GM20431 (cell line): Measurements from ENCODE around the gene VCX2.
"Not testable (repeated sequence)": the region's sequence is repeated elsewhere in the genome, so short reads cannot be mapped to it uniquely, and the experiment has no call there.

Source experiments
- in situ Hi-C: fragments of 300-500 bp; cut with MseI, MboI; formaldehyde crosslinking; loops from one replicate; pipeline ENCODE4 v1.15.0; 2020; ENCODE audit warnings: low sequenced_read_pairs; ENCODE audit not compliant: unreplicated experiment

The VCX2 gene

DNA sequence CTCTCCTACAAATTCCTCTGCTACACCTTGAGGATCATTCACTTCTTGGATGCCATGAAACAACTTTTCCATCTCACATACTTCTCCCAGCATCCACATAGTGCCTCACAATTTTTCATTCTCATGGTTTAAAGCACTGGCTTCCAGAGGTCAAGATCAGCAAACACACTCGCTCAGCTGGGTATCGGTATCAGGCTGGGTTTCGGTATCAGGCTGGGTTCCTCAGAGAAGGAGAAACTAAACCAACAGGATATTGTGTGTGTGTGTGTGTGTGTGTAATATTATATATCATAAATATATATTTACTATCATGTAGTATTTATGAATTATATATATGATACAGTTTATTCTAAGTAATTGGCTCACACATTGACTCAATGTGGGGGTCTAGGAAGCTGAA lies at the start of gene VCX2:
Gene VCX2 (minus strand): TSS at position 99 of the 400 bp plus-strand sequence. CDS start 624 bp downstream, outside the sequence.
- in situ Hi-C loops, result not testable (repeated sequence)

DNA sequence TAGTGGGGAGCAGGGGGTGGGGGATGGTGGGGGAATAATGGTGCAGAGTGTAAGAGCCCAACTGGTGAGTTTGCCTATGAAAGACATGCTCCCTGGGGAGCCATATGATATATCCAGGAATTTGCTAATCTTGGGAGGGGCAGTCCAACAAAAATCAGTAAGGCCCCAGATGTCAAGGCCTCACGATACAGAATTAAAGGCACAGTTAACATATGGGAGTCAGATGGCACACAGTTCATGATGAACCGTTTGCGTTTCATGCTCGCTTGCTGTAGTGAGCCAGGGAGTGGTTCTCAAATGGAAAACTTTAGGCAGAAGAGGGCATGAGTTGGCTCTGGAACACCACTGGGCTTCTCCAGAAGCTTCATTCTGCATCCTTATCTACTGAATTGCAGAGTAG lies 33.9 kb upstream of the VCX2 start:
- in situ Hi-C loops, result no loop called here

DNA sequence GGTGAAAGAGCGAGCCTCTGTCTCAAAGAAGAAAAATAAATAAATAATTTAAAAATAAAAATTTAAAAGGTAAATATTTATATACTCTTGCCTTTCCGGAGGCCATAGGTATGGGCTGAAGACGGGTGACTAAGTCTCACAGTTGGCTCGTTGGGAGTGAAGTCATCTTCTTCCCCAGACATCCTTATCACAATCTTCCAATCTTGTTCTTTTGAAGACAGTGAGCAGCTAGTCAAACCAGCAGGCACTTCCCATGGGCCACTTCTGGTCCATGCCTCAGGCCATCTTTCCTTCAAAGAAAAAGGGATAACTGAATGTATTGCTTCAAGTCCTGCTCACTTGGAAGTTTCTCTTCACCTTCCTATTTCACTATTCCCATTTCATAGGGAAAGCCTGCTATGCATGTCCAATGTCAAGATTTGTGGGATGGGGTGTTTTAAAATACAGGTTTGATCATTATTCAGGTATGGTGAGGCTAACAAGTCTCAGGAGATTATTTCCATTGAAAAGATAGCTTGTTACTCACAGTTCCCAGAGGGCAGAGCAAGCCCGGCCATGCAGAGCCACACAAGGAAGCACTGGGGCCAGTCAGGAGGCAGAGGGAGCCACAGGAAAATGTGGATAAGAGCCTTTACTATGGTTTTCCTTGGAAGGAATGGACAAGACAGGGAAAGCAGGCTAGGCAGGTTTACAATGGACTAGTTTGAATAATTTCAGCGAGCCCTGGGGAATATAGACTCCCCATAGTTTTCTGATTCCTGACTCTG lies 33.3 kb upstream of the VCX2 start:
- in situ Hi-C loops, result no loop called here

DNA sequence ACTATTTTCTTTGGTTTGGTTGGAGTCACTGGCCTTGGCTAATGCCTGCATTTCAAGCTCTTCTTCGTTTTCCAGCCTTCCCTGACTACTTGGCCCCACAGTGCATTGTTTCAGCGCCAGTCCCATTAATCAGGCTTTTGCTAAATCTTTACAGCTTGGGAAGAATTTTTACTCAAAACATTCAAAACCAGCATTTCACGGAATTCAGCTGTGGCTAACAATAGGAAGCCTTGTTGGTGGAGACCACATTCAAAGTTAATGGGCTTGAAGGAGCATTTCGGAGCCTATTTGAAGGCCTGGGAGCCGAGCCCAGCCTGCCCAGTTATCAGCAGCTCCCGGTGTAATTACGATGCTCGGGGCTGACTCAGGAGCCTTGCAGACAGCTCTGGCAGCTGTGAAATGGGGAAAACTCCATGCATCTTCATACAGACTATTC lies 30.8 kb upstream of the VCX2 start:
- in situ Hi-C loops, result no loop called here

DNA sequence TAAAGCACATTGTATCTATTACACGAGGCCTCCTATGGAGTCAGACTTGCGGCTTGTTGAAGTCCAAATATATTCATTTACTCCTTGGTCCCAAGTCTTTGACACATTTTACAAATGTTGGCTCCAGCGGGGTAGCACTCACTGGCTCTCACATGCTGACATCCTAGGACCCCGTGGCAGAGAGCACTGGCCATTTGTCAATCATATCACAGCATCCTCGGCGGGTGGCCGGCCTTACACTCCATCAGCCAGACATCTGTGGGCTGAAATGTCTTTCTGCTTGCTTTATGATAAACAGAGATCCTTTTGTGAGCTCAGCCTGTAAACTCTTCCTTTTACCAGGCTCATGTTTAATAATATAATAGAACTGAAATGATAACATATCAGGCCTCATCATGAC lies 25.7 kb upstream of the VCX2 start:
- in situ Hi-C loops, result no loop called here

DNA sequence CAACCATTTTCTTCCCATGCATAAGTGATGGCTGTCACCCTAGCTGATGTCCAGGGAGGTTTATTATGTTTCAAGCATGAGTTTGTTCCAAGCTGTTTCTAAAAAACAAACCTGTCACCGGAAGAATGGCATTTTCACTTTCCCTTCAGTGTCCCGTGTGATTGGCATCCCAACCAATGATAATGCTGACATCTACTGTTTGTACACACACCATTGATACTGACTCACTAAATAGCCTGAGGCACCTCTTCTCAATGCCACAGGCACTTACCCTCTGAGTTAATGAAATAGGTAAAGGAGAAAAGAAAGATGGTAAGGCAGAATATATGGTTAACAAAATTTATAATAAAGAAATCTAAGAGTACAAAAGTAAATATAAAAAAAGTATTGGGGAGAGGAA lies 23.1 kb upstream of the VCX2 start:
- in situ Hi-C loops, result no loop called here

DNA sequence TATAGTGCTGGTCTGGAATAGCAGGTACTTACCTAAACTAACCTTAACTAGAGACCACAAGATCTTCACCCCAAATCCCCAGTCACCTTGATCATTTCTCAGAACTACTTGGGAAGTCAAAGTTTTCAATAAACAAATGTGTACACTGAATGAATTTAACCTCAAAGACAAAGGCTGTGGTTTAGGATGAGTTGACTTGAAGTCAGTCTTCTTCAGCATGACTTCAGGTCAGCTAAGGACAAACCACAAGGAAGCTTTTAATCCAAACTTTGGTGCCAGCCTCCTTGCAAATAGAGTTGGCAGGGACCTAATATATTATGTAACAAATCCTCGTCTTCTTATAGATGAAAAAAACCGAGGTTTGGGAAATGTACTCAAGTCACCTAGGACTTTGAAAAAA lies 21.2 kb upstream of the VCX2 start:
- in situ Hi-C loops, result no loop called here

DNA sequence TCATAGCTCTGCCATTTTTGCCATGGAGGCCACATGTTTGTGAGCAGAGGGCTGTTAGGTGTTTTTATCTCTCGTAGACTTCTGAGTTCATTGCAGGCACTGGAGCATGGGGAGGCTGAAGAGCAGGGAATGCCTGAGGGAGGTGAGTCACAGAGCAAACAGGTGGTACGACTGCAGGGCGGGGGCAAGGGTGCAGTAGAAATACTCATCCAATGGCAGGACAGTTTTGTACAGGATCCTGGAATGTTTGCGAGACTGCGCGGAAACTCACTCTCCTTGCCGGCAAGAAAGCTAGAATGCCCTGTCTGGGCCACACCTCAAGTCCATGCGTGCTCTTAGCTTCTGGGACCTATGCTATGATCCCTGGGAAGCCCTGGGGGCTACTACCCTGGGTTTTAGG lies 20.0 kb upstream of the VCX2 start:
- in situ Hi-C loops, result no loop called here

DNA sequence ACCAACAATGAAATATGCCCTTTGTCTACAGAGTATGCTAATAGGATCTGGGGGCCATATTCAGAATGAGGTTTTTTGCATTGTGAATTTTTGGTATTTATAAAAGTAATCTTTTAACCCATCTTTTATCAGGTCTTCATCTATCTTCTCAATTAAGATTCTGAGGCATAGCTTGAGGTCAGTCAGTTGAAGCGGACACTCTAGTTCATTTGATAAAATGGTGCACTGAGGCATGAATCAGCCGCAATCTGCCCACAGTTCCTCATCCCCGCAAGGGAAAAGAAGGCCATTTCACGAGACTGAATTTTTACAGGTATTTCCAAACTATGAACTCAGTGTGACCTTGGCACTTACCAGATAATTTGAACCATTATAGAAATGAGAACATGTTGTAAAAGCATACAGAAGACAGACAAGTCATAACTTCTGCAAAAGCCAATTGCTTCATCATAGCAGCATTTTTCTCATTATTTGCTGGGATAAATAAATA lies 19.3 kb upstream of the VCX2 start:
- in situ Hi-C loops, result no loop called here

DNA sequence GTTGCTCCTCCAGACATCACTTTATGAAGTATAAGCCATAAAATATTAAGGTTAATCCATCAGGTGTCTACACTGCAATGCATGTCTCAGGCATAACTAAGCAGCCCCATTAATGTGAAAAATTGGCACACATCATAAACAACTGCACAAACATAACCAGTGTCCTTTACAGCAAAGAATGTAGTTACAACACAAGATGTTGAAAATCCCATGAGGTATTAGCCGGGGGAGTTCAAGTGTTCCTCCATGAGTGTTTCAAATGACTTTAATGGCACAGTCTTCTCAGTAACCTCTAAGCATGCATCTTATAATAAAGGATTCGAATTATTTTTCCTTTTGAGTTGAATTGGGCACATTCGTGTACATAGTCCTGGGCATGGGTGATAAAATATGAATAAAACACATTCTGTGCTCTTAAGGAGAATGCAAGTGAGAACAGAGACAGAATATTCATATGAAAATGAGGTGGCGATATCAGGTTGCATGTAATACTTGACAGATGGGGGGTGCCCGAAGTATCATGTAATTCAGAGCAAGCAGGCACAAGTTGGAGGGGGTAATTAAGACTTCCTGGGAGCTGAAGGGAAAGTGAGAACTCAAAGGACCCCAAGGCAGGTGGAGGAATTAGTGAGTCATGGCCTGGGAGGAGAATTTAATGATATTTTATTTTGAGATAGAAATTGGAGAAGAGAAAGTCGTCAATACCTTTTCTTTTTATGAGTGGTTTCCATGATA lies 18.2 kb upstream of the VCX2 start:
- in situ Hi-C loops, result no loop called here

DNA sequence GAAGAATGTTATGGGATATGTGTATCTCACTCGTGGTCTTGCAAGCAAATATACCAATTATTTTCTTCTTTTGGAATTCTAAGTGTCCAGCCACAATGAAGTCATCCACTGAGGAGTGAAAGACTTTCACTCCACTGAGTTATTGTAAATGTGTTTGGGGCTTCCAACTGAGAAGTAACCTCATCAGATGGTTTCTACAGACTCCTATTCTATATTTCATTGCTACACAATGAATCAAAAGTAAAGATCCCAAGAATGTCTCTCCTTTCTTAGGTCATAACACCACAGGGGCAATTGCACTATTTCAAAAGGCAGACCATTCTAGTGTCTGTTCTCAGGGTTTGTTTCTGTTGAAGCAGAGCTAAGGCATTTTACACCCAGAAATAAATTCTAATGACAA lies 12.3 kb upstream of the VCX2 start:
- in situ Hi-C loops, result no loop called here

DNA sequence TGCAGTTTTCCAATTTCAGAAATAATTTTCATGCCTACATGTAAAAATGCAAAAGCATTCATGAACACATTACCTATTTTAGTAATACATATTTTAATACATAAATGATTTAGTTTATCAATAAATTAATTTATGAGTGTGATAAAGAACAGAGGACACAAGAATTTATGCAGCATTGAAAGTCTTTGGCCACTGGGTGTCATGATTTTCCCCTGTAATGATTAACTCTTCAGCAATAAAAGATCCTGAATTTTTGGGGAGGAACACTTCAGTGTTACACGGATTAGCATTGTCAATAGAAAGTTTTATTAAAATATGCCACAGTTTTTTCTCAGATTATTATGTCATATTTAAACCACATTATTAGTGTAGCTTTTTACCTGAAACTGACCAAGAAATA lies 8.6 kb upstream of the VCX2 start:
- in situ Hi-C loops, result no loop called here

DNA sequence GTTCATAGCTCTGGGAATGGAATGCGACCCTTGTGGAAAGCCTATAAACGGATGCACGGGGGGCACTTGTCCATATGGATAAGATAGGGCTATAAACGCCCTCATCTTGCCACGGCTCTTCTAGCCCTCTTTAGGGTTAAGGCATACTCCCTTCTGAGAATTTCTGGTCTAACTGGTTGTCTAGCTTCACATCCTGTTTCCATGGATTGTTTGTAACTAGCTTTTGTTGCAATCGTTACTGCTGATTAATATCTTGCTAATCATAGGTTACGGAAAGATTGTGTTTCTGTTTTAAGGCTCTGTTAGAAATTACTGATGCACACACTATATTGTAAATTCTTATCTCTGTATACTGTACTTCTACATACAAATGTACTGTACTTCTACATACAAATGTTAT lies 17.1 kb downstream of the VCX2 start:
- in situ Hi-C loops, result not testable (repeated sequence)

DNA sequence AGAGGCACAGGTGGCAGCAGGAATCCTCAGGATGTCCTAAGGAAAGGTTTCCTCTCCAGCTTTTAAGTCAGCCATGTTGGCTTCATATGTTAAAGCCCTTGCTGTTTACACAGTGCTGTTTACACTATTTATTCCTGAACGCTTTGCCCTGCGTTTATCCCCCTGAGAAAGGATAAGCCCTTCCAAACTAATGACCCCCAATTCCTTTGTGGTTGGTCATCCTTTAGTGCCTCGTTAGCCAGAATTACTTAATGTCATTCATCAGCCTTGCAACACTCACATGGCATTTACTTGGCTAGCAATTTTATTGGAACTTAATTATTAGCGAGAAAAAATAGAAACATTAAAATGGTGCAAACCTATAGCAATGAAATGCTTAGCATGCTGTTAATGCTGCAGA lies 23.8 kb downstream of the VCX2 start:
- in situ Hi-C loops, result no loop called here

DNA sequence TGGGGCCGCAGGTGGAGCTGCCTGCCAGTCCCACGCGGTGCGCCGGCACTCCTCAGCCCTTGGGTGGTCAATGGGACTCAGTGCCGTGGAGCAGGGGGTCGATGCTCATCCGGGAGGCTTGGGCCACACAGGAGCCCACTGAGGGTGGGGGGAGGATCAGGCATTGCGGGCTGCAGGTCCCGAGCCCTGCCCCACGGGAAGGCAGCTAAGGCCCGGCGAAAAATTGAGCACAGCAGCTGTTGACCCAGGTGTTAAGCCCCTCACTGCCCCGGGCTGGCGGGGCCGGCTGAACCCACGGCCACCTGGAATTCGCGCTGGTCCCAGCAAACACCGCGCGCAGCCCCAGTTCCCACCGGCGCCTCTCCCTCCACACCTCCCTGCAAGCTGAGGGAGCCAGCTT lies 26.1 kb downstream of the VCX2 start:
- in situ Hi-C loops, result no loop called here

DNA sequence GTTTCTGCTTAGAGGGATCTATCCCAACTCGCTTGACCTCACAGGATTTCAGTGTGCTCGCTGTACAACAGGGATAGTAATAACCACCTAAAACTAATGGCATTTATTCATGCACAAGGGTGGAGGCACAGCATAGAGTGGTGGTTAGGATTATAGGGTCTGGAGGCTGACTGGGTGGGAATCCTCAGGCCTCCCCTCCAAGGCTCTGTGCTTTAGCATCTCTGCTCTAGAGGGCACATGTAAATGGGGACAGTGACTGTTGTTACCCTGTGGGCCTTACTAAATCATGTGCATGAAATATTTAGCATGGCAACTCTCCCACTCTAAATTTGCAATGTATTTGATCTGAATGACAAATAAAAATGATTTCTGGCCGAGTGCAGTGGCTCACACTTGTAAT lies 29.2 kb downstream of the VCX2 start:
- in situ Hi-C loops, result no loop called here

DNA sequence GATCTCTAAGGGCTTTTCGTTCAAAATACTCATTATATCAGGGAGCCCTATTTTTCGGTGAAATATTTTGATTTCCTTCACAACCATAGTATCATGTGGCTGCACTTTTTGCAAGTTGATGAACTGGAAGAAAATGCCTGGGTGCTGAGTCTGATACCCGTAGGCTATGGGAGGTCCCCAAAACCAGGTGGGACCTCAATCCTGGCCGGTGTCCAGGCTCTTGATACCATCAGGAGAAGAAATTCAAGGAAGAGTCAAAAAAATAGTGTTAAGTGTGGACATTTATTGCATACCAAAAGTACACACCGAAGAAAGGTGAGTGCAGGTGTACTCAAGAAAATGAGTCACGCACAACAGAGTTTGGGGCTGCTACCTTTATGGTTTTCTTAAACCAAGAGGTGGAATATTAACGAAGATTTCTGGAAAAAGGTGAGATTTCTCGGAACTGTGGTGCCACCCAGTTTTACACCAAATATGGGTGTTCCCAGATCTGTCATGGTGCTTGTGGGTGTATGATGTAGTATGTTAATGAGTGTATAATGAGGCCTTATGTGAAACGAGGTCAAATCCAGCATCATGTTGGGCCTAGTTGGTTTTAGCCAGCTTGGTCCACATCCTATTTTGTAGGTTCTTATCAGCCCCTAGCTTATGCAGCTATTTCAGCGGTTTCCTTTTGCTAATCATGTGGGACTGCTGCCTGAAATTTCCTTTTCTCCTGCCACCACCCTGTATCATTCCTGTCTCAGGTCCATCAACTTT lies 29.9 kb downstream of the VCX2 start:
- in situ Hi-C loops, result no loop called here

DNA sequence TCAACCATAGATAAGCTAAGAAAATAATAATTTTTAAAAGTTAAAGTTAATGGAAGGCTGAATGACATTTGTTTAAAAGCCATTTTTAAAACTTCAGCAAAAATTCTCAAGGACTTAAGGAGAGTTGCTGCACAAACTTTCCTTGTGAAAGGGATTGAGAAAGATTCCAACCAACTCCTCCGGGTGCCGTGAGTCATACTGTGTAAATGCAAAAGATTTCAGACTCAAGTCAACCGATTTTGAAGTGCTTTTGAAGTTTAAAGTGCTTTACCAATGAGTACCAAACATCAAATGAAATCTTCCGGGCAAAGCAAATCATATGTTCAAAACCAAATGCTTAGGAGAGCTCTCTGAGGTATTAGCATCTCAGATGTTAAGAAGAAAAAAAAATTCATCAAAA lies 31.4 kb downstream of the VCX2 start:
- in situ Hi-C loops, result no loop called here

DNA sequence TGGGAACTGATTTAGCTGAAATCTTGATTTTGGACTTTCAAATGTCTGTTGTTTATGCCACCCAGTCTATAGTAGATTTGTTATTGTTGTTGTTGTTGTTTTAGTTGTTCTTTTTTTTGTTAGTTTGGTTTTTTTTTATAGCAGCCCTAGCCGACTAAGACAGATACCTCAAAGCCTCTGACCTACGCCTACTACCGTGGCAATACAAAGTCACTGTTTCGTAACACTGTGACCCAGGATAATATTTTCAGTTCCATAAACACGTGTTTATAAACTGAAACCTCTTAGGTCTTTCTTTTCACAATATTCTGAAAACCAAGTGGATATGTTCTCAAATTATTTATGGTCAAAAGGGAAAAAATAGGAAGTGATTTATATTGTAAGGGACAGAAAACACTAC lies 32.8 kb downstream of the VCX2 start:
- in situ Hi-C loops, result no loop called here

DNA sequence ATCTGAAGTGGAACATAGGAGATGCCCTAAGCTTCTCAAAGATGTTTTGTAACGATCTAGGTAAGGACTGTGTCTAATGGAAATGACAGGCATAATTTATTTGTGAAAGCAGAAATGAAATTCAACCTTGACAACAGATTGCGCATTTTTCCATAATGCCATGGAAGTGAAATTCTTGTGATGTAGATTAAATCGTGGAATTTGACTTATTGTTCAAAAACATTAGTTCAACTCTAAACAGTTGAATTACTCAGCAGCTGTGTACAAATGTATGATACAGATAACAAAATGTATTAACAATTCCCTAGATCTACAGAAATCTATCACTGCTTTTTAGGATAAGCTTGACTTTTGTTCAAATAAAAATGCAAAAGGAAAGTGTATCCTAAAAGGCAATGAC lies 44.4 kb downstream of the VCX2 start:
- in situ Hi-C loops, result no loop called here

DNA sequence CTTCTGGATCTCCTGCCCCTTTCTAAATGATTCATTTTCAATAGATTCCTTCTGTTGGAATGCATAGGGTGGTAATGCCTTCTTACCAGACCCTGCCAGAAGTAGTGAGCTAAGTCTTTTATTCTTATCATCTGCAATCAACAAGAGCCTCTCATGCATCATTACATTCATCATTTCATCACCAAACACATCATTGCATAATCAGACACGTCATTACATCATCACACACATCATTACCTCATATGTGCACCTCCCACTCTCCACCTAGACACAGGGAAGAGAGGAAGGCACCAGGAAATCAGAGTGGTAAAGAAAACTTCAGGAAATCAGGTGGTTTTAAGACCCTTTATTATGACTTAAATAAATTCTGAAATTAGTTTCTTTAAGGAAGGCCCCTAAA lies 45.0 kb downstream of the VCX2 start:
- in situ Hi-C loops, result no loop called here
